K562 (cell line): ENCODE measurements around the gene PON2. TPM values are rescaled to one million over a fixed set of nuclear protein-coding genes. Genes with fewer than 3 reads are reported as not detected.

Experiments used
- ARNT ChIP-seq, 2 experiments: fragments of 450-650 bp; IDR thresholded peaks; 2 replicates each; pipeline ENCODE4 v1.6.1; 2016; ENCODE audit warnings: mild to moderate bottlenecking in 1 of 2
- CREM ChIP-seq: IDR thresholded peaks from 2 replicates; pipeline ENCODE4 v1.6.1; 2014; ENCODE audit warnings: antibody characterized with exemption, low read depth
- KAT7 ChIP-seq: sonication (generic); formaldehyde crosslinking; IDR thresholded peaks from 2 replicates; pipeline ENCODE4 v1.8.0; 2022; ENCODE audit warnings: missing genetic modification reagents, mild to moderate bottlenecking, borderline replicate concordance
- MCM2 ChIP-seq: fragments of 450-650 bp; IDR thresholded peaks from 2 replicates; pipeline ENCODE4 v1.6.1; 2017; ENCODE audit warnings: low read depth, mild to moderate bottlenecking
- NR3C1 ChIP-seq: sonication (generic); formaldehyde crosslinking; IDR thresholded peaks from 2 replicates; pipeline ENCODE4 v1.8.1; 2022; ENCODE audit warnings: missing genetic modification reagents
- PHF20 ChIP-seq: fragments of 450-650 bp; IDR thresholded peaks from 2 replicates; pipeline ENCODE4 v1.6.1; 2018; ENCODE audit not compliant: partially characterized antibody
- POLR3G ChIP-seq: IDR thresholded peaks from 2 replicates; pipeline ENCODE4 v1.6.1; 2011; ENCODE audit not compliant: insufficient read length, insufficient replicate concordance; ENCODE audit errors: extremely low read depth
- RFX5 ChIP-seq: IDR thresholded peaks from 2 replicates; pipeline ENCODE4 v1.6.1; 2011; ENCODE audit warnings: low read depth, mild to moderate bottlenecking, improper control_type of control experiment, low read length
- SNIP1 ChIP-seq: fragments of 450-650 bp; IDR thresholded peaks from 2 replicates; pipeline ENCODE4 v1.7.1; 2017; ENCODE audit warnings: low read depth, mild to moderate bottlenecking
- SPI1 ChIP-seq: IDR thresholded peaks from 2 replicates; pipeline ENCODE4 v1.6.1; 2011; ENCODE audit warnings: low read depth, low read length, control low read depth, borderline replicate concordance
- polyA plus RNA-seq, 8 experiments: library from polyadenylated mRNA; depleted of rRNA in 4 of 8; stranded (reverse) in 5 of 8; unstranded in 3 of 8; fragments of >200 nt; fragmentation: Nextera tagmentation in 2 of 8; fragmentation: Illumina TruSeq in 1 of 8; extraction: Ambion mirVana in 2 of 8; extraction: Trizol in 1 of 8; gene quantifications; 2 replicates each; pipeline versions ENCODE4 v1.2.1 to v1.2.3, GENCODE V29; 2011 to 2014; ENCODE audit warnings: inconsistent platforms in 1 of 8, missing spikeins in 1 of 8
- total RNA-seq, 7 experiments: library from RNA; depleted of rRNA in 6 of 7; stranded (reverse); fragments of >200 nt in 6 of 7; fragmentation: Illumina TruSeq in 2 of 7; extraction: Trizol in 2 of 7; gene quantifications; 2 replicates each; pipeline versions ENCODE4 v1.2.1 to v1.2.3, GENCODE V29; 2011 to 2021; ENCODE audit warnings: low replicate concordance in 1 of 7
- TF ChIP-seq, protein P1 (sequence below): sonication (generic); formaldehyde crosslinking; IDR thresholded peaks from 2 replicates; pipeline ENCODE4 v1.8.1; 2023; ENCODE audit warnings: mild to moderate bottlenecking, missing genetic modification reagents
- TF ChIP-seq, protein P2 (sequence below): fragments of 250-450 bp; sonication (Bioruptor Pico); IDR thresholded peaks from 2 replicates; pipeline ENCODE4 v1.9.0; 2021; ENCODE audit warnings: mild to moderate bottlenecking, inconsistent platforms
- TF ChIP-seq, protein P3 (sequence below): sonication (generic); formaldehyde crosslinking; IDR thresholded peaks from 2 replicates; pipeline ENCODE4 v1.8.0; 2022; ENCODE audit warnings: mild to moderate bottlenecking, missing genetic modification reagents
- TF ChIP-seq, protein P4 (sequence below), 2 experiments: IDR thresholded peaks; 2 replicates each; pipeline ENCODE4 v1.6.1; 2011; ENCODE audit warnings: borderline replicate concordance in 1 of 2, control low read depth in 1 of 2, low read depth in 1 of 2, low read length in 1 of 2, mild to moderate bottlenecking in 1 of 2, mixed read lengths in 1 of 2, moderate library complexity in 1 of 2; ENCODE audit not compliant: insufficient read depth in 1 of 2, insufficient read length in 1 of 2, poor library complexity in 1 of 2, severe bottlenecking in 1 of 2; ENCODE audit errors: extremely low read depth in 1 of 2
- TF ChIP-seq, protein P5 (sequence below): sonication (generic); formaldehyde crosslinking; IDR thresholded peaks from 2 replicates; pipeline ENCODE4 v1.8.1; 2023; ENCODE audit warnings: mild to moderate bottlenecking, missing genetic modification reagents
- TF ChIP-seq, protein P6 (sequence below): sonication (generic); formaldehyde crosslinking; IDR thresholded peaks from 2 replicates; pipeline ENCODE4 v1.9.0; 2022; ENCODE audit warnings: mild to moderate bottlenecking, missing genetic modification reagents

The PON2 gene
- total and polyA plus RNA-seq, 9 of the 15 experiments (the other 6 are each of a cell fraction or from before 2014, with no cell fraction given): 8.5 to 30.1 (median 21.9) TPM

DNA sequence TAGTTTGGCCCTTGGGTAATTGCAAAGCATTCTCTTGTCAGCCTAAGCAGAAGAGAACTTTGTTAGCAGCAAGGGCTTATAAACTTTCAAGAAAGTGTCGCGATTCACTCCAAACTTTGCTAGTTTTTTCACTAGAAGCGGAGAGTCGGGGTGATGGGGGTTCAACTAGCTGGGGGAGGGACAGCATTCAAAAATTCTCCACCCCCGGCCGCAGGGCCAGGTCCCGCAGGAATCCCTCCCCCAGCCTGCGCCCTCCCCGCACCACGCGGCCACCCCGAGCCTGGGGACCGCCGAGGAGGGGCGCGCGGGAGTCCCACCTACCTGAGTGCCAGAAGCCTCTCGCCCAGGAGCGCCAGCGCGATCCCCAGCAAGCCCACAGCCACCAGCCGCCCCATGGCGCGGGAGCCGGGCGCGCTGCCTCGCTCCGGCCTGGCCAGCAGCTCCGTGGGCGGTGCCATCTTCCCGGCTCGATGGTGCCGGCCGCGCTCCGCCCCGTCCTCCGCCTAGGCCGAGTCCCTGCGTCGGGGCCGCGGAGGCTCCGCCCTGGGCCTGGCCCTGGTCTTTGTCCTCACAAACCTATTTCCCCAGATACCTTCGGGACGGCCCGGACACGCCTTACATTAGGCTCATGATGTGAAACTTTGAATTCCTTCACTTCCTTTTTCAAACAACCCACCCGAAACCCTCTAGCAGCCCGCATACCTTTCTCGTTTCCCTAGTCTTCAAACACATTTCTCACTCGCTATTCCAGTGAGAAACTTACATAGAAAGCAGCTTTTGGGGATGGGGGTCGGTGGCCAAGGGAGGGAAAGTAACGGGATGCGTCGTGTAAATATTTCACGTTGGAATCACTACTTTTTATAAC lies at the start of gene PON2 (continued):
- TF ChIP-seq, protein P1, sequence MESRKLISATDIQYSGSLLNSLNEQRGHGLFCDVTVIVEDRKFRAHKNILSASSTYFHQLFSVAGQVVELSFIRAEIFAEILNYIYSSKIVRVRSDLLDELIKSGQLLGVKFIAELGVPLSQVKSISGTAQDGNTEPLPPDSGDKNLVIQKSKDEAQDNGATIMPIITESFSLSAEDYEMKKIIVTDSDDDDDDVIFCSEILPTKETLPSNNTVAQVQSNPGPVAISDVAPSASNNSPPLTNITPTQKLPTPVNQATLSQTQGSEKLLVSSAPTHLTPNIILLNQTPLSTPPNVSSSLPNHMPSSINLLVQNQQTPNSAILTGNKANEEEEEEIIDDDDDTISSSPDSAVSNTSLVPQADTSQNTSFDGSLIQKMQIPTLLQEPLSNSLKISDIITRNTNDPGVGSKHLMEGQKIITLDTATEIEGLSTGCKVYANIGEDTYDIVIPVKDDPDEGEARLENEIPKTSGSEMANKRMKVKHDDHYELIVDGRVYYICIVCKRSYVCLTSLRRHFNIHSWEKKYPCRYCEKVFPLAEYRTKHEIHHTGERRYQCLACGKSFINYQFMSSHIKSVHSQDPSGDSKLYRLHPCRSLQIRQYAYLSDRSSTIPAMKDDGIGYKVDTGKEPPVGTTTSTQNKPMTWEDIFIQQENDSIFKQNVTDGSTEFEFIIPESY (CRISPR knock-in tag): 0 out of 2 replicates have a peak, but pooled peaks have one; percentile 45
- TF ChIP-seq MCM2 (no peak), ARNT (IDR thresholded peaks at IDR 0.05) (peak in 1 of 2 experiments; percentile 64; a peak in 1 of 4 replicates), CREM (peak; percentile 62), POLR3G (no peak), KAT7 (CRISPR knock-in tag) (0 out of 2 replicates have a peak, but pooled peaks have one; percentile 65), PHF20 (peak; percentile 64), NR3C1 (CRISPR knock-in tag) (0 out of 2 replicates have a peak, but pooled peaks have one; percentile 44), RFX5 (no peak), SPI1 (peak; percentile 66; the same call in 1 of the 2 replicates), SNIP1 (no peak)
- TF ChIP-seq, protein P2, sequence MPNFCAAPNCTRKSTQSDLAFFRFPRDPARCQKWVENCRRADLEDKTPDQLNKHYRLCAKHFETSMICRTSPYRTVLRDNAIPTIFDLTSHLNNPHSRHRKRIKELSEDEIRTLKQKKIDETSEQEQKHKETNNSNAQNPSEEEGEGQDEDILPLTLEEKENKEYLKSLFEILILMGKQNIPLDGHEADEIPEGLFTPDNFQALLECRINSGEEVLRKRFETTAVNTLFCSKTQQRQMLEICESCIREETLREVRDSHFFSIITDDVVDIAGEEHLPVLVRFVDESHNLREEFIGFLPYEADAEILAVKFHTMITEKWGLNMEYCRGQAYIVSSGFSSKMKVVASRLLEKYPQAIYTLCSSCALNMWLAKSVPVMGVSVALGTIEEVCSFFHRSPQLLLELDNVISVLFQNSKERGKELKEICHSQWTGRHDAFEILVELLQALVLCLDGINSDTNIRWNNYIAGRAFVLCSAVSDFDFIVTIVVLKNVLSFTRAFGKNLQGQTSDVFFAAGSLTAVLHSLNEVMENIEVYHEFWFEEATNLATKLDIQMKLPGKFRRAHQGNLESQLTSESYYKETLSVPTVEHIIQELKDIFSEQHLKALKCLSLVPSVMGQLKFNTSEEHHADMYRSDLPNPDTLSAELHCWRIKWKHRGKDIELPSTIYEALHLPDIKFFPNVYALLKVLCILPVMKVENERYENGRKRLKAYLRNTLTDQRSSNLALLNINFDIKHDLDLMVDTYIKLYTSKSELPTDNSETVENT (CRISPR knock-in tag): peak; percentile 85
- TF ChIP-seq, protein P3, sequence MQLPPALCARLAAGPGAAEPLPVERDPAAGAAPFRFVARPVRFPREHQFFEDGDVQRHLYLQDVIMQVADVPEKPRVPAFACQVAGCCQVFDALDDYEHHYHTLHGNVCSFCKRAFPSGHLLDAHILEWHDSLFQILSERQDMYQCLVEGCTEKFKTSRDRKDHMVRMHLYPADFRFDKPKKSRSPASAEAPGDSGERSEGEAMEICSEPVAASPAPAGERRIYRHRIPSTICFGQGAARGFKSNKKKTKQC (CRISPR knock-in tag): peak; percentile 92
- TF ChIP-seq, protein P4, sequence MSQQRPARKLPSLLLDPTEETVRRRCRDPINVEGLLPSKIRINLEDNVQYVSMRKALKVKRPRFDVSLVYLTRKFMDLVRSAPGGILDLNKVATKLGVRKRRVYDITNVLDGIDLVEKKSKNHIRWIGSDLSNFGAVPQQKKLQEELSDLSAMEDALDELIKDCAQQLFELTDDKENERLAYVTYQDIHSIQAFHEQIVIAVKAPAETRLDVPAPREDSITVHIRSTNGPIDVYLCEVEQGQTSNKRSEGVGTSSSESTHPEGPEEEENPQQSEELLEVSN (IDR thresholded peaks at IDR 0.05; ENCODE audit: borderline replicate concordance in 1 of 2, extremely low read depth in 1 of 2, insufficient read depth in 1 of 2, insufficient read length in 1 of 2, low read depth in 1 of 2, low read length in 1 of 2, poor library complexity in 1 of 2, severe bottlenecking in 1 of 2): peak; percentile 67 to 71
- TF ChIP-seq, protein P5, sequence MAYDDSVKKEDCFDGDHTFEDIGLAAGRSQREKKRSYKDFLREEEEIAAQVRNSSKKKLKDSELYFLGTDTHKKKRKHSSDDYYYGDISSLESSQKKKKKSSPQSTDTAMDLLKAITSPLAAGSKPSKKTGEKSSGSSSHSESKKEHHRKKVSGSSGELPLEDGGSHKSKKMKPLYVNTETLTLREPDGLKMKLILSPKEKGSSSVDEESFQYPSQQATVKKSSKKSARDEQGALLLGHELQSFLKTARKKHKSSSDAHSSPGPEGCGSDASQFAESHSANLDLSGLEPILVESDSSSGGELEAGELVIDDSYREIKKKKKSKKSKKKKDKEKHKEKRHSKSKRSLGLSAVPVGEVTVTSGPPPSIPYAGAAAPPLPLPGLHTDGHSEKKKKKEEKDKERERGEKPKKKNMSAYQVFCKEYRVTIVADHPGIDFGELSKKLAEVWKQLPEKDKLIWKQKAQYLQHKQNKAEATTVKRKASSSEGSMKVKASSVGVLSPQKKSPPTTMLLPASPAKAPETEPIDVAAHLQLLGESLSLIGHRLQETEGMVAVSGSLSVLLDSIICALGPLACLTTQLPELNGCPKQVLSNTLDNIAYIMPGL (CRISPR knock-in tag): peak; percentile 69; the same call in 1 of the 2 replicates
- TF ChIP-seq, protein P6, sequence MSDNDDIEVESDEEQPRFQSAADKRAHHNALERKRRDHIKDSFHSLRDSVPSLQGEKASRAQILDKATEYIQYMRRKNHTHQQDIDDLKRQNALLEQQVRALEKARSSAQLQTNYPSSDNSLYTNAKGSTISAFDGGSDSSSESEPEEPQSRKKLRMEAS: peak; percentile 95
